GM10248 (cell line): ENCODE results near the gene RNF167.
A peak's percentile ranks its signal among the peaks of the same experiment; 100 is the strongest.

Experiments
- CTCF ChIA-PET: fragments of 300-600 bp; sonication (Branson Sonifier 250); formaldehyde crosslinking; extraction: SDS; loops from one replicate; lab custom pipeline; 2021; ENCODE audit warnings: antibody characterized with exemption; lab: Yijun Ruan, JAX
- POLR2A ChIA-PET: fragments of 350-650 bp; sonication (Branson Sonifier 250); formaldehyde crosslinking; extraction: SDS; loops from one replicate; lab custom pipeline; 2020; ENCODE audit warnings: antibody characterized with exemption; lab: Yijun Ruan, JAX
- DNase-seq: peaks from one replicate; pipeline ENCODE4 v3.0.0; 2012; ENCODE audit errors: extremely low spot score
- TF ChIP-seq, protein P1 (sequence below): IDR thresholded peaks from 2 replicates; pipeline ENCODE4 v1.5.1; 2012; ENCODE audit warnings: mild to moderate bottlenecking, low read depth; ENCODE audit errors: extremely low read depth, missing control alignments, control extremely low read depth

Gene RNF167

DNA sequence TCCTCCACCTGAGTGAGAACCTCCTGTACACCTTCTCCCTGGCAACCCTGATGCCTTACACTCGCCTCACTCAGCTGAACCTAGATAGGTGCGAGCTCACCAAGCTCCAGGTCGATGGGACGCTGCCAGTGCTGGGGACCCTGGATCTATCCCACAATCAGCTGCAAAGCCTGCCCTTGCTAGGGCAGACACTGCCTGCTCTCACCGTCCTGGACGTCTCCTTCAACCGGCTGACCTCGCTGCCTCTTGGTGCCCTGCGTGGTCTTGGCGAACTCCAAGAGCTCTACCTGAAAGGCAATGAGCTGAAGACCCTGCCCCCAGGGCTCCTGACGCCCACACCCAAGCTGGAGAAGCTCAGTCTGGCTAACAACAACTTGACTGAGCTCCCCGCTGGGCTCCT is 7.3 kb upstream of the RNF167 start:
- ChIA-PET CTCF (interaction anchor here (0.8 to 1.0 kb wide), 5 partner anchors 8 to 24 kb away, joined by 3 to 4 read pairs (median 3); no protein-coding TSS in a partner anchor), POLR2A (interaction anchor here (0.7 kb wide), 1 partner anchor 9 kb away, joined by 3 read pairs; no protein-coding TSS in a partner anchor)
- DNase-seq: no peak
- TF ChIP-seq, protein P1, sequence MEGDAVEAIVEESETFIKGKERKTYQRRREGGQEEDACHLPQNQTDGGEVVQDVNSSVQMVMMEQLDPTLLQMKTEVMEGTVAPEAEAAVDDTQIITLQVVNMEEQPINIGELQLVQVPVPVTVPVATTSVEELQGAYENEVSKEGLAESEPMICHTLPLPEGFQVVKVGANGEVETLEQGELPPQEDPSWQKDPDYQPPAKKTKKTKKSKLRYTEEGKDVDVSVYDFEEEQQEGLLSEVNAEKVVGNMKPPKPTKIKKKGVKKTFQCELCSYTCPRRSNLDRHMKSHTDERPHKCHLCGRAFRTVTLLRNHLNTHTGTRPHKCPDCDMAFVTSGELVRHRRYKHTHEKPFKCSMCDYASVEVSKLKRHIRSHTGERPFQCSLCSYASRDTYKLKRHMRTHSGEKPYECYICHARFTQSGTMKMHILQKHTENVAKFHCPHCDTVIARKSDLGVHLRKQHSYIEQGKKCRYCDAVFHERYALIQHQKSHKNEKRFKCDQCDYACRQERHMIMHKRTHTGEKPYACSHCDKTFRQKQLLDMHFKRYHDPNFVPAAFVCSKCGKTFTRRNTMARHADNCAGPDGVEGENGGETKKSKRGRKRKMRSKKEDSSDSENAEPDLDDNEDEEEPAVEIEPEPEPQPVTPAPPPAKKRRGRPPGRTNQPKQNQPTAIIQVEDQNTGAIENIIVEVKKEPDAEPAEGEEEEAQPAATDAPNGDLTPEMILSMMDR: no peak

DNA sequence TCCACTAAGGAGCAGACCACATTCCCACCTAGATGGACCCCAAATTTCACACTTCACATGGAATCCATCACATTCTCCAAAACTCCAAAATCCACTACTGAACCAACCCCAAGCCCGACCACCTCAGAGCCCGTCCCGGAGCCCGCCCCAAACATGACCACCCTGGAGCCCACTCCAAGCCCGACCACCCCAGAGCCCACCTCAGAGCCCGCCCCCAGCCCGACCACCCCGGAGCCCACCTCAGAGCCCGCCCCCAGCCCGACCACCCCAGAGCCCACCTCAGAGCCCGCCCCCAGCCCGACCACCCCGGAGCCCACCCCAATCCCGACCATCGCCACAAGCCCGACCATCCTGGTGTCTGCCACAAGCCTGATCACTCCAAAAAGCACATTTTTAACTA is 6.4 kb upstream of the RNF167 start:
- DNase-seq: no peak
- ChIA-PET POLR2A (no interaction called here), CTCF (interaction anchor here (0.7 to 1.4 kb wide), 4 partner anchors 13 to 366 kb away, joined by 3 read pairs; no protein-coding TSS in a partner anchor)
- TF ChIP-seq, protein P1: no peak

DNA sequence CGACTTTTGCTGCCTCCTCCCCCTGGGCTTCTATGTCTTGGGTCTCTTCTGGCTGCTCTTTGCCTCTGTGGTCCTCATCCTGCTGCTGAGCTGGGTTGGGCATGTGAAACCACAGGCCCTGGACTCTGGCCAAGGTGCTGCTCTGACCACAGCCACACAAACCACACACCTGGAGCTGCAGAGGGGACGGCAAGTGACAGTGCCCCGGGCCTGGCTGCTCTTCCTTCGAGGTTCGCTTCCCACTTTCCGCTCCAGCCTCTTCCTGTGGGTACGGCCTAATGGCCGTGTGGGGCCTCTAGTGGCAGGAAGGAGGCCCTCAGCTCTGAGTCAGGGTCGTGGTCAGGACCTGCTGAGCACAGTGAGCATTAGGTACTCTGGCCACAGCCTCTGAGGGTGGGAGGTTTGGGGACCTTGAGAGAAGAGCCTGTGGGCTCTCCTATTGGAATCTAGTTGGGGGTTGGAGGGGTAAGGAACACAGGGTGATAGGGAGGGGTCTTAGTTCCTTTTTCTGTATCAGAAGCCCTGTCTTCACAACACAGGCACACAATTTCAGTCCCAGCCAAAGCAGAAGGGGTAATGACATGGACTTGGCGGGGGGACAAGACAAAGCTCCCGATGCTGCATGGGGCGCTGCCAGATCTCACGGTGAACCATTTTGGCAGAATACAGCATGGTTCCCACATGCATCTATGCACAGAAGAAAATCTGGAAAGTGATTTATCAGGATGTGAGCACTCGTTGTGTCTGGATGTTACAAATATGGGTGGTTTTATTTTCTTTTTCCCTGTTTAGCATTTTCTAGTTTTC is 5.7 kb upstream of the RNF167 start:
- TF ChIP-seq, protein P1: peak; percentile 36
- CTCF ChIA-PET: interaction anchor here (0.7 to 1.4 kb wide), 5 partner anchors 14 to 367 kb away, joined by 3 to 6 read pairs (median 3); no protein-coding TSS in a partner anchor
- POLR2A ChIA-PET: no interaction called here
- DNase-seq: peak; percentile 46

DNA sequence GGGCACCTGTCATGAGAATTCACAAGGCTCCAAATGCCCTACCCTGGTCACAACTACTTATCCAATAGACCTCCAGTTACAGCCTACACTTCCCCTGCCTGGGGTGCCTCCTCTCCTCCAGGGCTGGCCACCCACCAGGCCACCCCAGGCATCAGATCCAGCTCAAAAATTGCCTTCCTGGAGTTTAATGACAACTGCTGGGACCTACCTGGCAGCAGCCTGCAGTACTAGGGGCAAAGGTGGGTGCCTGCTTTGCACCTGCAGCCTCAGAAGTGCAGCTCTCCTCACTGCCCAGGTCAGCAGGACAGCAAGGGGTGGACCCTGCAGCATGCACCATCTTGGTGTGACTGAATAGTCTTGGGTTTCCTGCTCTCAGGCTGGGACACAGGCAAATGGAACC is 4.4 kb upstream of the RNF167 start:
- DNase-seq: no peak
- POLR2A ChIA-PET: no interaction called here
- TF ChIP-seq, protein P1: no peak
- CTCF ChIA-PET: no interaction called here

DNA sequence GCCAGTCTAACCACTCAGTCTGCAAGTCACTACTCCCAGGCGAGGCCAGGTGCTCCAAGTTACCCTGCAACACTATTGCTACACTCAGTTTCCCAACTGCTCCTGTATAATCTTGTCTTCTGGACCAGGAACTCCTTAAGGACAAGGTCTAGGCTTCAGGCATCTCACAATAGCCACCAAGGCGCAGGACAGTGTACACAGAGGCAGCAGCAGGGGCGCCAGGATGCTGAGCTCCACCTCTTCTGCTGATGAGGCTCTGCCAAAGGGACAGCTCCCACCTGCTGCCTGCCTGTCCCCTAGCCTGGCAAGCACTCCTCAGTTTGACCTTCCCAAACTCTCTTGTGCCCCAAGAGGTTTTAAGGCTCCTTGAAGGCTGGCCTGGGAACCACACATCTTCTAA is 3.6 kb upstream of the RNF167 start:
- no peak for DNase-seq
- TF ChIP-seq, protein P1: no peak
- ChIA-PET POLR2A (no interaction called here), CTCF (interaction anchor here (0.8 to 1.1 kb wide), 2 partner anchors 10 to 27 kb away, joined by 3 to 5 read pairs; no protein-coding TSS in a partner anchor)

DNA sequence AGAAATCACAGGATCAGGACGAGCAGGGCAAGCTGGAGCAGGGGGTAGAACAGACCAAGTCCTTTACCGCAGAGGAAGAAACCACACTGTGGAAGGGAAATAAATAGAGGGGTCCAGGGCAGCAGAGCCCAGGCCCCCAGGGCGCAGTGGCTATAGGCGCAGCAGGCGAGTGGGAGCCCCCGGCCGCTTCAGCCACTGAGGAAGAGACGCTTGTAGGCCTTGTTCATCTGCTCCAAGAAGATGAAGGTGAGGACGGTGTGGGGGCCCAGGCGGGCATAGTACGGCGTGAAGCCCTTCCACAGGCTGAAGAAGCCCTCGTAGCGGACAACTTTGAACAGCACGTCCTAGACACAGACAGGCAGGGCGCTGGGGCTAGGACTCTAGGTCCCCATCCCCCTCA is 2.5 kb upstream of the RNF167 start:
- POLR2A ChIA-PET: no interaction called here

More for the DNA sequence above, 2.5 kb upstream of the RNF167 start:
- DNase-seq: no peak
- CTCF ChIA-PET: interaction anchor here (1.1 to 1.4 kb wide), 2 partner anchors 11 to 28 kb away, joined by 3 to 6 read pairs; no protein-coding TSS in a partner anchor
- TF ChIP-seq, protein P1: no peak
